Measurements from ENCODE around the gene PHF2. TPM values are rescaled to one million over a fixed set of nuclear protein-coding genes. Genes with fewer than 3 reads are reported as not detected.

PHF2 gene
- total RNA-seq, 2 experiments from 2014 or later: 22.1 to 23.5 TPM

DNA sequence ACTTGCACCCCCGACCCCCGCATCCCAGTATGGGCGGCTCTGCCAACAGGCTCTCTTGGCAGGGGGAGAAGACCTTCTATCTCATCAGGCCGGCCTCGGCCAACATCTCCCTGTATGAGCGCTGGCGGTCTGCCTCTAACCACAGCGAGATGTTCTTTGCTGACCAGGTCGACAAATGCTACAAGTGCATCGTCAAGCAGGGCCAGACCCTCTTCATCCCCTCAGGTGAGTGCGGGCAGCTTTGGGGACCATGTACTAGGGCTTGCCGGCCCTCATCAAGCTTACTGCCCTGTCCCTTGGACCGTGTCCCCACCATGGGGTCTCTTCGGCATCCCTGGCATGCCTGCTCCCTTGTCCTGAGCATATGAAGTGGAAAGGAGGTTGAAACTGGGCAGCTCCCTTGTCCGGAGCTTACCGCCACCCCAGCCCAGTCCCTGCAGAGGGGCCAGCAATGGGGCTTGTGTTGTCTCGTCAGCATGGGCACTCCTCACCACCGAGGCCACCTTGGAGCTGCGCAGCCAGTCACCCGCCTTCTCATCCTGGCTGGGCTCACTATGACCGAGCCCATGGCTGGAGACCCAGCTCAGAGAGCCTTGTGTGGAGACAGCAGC is 78.1 kb downstream of the PHF2 start:
- H3K4me1 Mint-ChIP-seq (ENCODE audit: low read depth): no peaks in the 10 kb centered on the region
- no peak overlapping the region for H3K4me3 Mint-ChIP-seq
- DNase-seq: no peak
- ATAC-seq: no peak
- POLR2A ChIA-PET: no interaction called here
- H3K9me3 Mint-ChIP-seq (ENCODE audit: insufficient read depth): no peaks in the 10 kb centered on the region
- peaks cover 7% of the 10 kb centered on the region for H3K36me3 Mint-ChIP-seq (ENCODE audit: low read depth)
- no peaks in the 10 kb centered on the region for H3K27me3 Mint-ChIP-seq (ENCODE audit: low read depth)
- H3K27ac Mint-ChIP-seq: no peak overlapping the region
- CTCF ChIA-PET: no interaction called here

DNA sequence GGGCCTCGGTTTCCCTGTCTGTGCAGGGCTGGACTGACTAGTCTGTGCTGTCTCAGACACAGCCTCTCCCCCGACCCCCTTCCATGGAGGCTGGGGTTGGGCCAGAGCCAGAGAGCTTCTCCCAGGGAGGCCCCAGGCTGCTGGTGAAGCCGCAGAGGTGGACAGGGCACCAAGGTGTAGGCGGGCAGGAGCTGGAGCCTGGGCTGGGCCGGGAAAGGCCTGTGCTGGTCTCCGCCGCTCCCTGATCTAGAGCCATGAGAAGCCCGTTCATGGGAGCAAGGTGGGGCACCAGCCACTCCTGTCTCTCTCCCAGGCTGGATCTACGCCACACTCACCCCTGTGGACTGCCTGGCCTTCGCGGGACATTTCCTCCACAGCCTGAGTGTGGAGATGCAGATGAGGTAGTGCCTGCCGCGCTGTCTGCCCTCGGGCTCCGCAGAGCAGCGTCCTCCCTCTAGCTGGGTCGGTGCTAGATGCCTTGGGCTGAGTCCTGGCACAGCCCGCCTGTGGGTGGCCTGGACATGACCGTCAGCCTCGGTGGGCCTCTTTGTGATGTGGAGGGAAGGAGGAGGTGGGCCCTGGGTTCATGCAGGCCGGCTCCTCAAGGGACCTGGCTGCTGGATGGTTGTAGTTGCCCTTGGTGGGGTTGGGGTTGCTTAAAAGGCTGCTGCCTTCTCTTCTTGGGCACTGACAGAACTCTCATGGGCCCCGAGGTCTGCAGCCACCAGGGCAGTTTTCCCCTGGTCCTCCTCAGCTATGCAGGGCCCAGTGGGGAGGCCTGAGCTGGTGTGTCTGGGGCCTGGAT is 79.4 kb downstream of the PHF2 start:
- ChIA-PET POLR2A (no interaction called here), CTCF (no interaction called here)
- H3K4me3 Mint-ChIP-seq: no peak overlapping the region
- no peak for ATAC-seq
- no peaks in the 10 kb centered on the region for H3K9me3 Mint-ChIP-seq (ENCODE audit: insufficient read depth)
- peaks cover 14% of the 10 kb centered on the region for H3K36me3 Mint-ChIP-seq (ENCODE audit: low read depth)
- no peak overlapping the region for H3K27ac Mint-ChIP-seq
- H3K27me3 Mint-ChIP-seq (ENCODE audit: low read depth): no peaks in the 10 kb centered on the region
- no peaks in the 10 kb centered on the region for H3K4me1 Mint-ChIP-seq (ENCODE audit: low read depth)
- no peak for DNase-seq

DNA sequence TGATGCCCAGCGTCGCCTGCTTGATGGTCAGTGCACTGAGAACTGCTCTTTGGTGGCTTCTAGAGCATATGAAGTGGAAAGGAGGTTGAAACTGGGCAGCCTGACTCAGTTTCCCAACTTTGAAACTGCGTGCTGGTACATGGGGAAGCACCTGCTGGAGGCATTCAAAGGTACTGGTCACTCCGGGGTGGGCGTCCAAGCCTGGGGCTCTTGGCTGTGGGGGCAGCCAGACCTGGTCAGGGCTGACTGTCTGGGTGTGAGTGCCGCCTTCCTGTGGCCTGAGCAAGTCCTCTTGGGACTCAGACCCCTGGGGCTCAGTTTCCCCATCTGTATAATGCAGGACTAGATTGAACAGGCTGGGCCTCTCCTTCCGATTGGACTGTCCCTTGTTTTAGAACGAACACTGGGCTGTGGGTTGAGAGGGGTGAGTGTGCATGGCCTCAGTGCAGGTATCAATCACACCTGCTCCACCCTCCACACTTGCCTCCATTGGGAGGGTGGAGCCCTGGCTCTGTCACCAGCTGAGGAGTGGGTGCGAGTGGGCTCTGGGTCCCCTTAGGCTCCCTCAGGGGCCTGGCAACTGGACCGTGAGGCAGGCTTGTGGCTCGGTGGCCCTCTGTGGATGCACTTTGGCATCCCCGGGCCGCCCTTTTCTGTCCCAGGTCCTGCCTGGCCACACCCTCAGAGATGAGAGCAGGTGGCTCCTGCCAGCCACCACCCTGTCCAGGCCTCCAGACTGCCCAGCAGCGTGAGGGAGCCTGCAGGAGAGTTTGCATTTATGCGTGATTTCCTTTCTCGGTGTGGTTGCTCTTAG is 80.2 kb downstream of the PHF2 start:
- CTCF ChIA-PET: no interaction called here
- Mint-ChIP-seq H3K4me3 (no peak overlapping the region), H3K27me3 (ENCODE audit: low read depth) (no peaks in the 10 kb centered on the region), H3K27ac (no peak overlapping the region), H3K4me1 (ENCODE audit: low read depth) (no peaks in the 10 kb centered on the region), H3K9me3 (ENCODE audit: insufficient read depth) (no peaks in the 10 kb centered on the region), H3K36me3 (ENCODE audit: low read depth) (peaks cover 13% of the 10 kb centered on the region)
- DNase-seq (no peak), ATAC-seq (no peak)
- POLR2A ChIA-PET: no interaction called here

DNA sequence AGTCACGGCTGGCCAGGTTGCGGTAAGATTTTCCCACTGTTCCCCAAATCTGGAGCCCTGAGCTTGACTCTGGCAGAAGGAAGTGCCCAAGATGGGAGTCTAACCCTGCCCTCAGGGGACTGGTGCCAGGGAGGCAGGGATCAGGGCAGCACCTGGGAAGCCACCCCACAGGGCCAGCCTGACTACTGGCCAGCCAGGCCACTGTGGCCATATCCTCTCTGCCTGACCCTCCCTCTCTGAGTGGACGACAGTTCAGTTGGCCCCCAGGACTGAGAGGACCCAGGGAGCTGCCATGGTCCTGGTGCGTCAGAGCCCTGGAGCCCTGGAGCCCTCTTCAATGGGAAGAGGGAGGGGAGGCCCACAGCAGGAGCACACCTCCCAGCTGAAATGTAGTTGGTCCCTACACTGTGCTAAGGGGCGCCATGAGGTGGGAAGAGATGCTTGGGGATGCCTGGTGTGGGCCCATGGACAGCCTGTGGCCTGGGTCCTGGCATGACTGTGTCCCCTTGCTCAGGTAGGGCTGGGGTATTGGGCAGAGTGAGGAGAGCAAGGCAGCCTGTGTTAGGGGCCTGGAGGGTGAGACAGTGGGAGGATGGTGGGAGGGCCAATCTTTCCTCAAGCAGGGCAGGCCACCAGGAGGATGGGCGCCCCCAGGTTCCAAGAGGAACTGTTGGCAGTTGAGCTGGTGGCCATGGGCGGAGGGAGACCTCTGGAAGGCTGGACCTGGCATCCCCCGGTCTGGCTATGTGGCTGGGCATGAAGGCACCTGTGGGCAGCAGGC is 81.1 kb downstream of the PHF2 start:
- H3K36me3 Mint-ChIP-seq (ENCODE audit: low read depth): peaks cover 9% of the 10 kb centered on the region
- no peaks in the 10 kb centered on the region for H3K9me3 Mint-ChIP-seq (ENCODE audit: insufficient read depth)
- H3K27ac Mint-ChIP-seq: no peak overlapping the region
- no peak overlapping the region for H3K4me3 Mint-ChIP-seq
- ChIA-PET CTCF (no interaction called here), POLR2A (no interaction called here)
- ATAC-seq (no peak), DNase-seq (no peak)
- no peaks in the 10 kb centered on the region for H3K4me1 Mint-ChIP-seq (ENCODE audit: low read depth)
- no peaks in the 10 kb centered on the region for H3K27me3 Mint-ChIP-seq (ENCODE audit: low read depth)

DNA sequence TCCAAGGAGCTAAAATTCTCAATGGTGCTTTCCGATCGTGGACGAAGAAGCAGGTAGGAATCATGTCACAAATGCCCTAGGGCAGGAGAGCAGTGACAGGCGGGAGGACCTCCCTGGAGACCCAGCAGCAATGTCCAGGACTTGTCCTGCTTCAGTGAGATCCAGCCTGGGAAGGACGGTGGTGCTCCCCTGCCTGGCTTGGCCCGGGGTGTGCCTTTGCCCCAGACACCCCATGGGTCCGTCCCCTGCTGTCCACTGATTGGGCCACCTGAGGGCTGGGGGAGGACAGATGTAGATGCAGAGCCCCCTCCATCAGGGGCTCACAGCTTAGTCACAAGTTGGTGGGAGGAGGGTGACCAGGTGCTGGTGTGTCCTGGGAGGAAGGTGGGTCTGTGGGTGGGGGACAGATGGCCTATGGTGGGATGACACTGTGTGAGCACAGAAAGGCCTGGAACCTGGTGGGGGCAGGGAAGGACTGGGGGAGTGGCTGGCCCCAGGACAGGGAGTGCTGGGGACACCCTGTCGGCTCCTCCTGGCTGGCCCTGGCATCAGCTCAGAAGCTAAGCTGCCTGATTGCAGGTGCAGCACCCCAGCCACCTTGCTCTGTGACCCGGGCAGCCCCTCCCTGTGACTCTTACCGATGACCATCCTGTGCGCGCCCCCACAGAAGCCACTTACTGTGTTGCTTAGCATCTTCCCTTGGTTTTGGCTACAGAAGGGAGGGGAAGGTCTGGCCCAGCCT is 82.0 kb downstream of the PHF2 start:
- H3K27me3 Mint-ChIP-seq (ENCODE audit: low read depth): no peaks in the 10 kb centered on the region
- H3K4me3 Mint-ChIP-seq: no peak overlapping the region
- ChIA-PET CTCF (no interaction called here), POLR2A (interaction anchor here (0.6 kb wide), 1 partner anchor 275 kb away, joined by 3 read pairs; no protein-coding TSS in a partner anchor)
- ATAC-seq (no peak), DNase-seq (no peak)
- no peak overlapping the region for H3K27ac Mint-ChIP-seq
- no peaks in the 10 kb centered on the region for H3K9me3 Mint-ChIP-seq (ENCODE audit: insufficient read depth)
- H3K4me1 Mint-ChIP-seq (ENCODE audit: low read depth): no peaks in the 10 kb centered on the region
- peaks cover 9% of the 10 kb centered on the region for H3K36me3 Mint-ChIP-seq (ENCODE audit: low read depth)

DNA sequence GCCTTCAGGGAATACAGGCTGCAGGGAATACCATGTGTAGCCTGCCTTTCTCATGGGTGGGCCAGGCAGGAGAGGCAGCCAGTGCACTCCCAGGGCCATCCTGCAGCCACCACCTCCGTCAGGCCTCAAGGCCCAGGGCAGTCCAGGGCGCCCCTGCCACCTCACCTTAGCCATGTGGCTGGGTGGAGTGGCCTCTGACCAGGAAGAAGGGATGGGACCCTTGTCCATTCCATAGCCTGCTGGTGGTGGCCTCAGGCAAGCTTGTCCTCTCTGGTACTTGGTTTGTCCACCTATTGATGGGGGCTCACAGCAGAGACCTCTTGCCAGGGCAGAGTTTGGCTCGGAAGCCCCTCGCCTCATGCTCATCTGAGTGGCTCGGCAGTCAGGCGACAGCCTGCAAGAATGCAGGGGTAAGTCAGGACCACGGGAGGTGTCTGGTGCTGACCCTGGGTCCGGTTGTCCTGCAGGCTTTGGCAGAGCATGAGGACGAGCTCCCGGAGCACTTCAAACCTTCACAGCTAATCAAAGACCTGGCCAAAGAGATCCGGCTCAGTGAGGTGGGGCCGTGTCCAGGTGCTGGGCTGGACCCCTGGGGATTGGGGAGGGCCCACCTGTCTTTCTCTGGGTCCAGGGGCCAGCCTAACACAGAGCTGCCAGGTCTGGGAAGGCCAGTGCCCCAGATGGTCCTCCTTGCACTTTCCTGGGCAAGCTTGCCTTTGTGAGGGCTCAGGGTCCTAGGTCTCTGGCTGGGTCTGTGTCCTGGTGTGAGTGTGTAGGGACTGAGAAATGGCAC is 82.9 kb downstream of the PHF2 start:
- DNase-seq (no peak), ATAC-seq (no peak)
- H3K4me3 Mint-ChIP-seq: no peak overlapping the region
- CTCF ChIA-PET: no interaction called here
- H3K9me3 Mint-ChIP-seq (ENCODE audit: insufficient read depth): no peaks in the 10 kb centered on the region
- peaks cover 9% of the 10 kb centered on the region for H3K36me3 Mint-ChIP-seq (ENCODE audit: low read depth)
- no peak overlapping the region for H3K27ac Mint-ChIP-seq
- POLR2A ChIA-PET: interaction anchor here (0.6 kb wide), 1 partner anchor 276 kb away, joined by 3 read pairs; no protein-coding TSS in a partner anchor
- no peaks in the 10 kb centered on the region for H3K27me3 Mint-ChIP-seq (ENCODE audit: low read depth)
- no peaks in the 10 kb centered on the region for H3K4me1 Mint-ChIP-seq (ENCODE audit: low read depth)

DNA sequence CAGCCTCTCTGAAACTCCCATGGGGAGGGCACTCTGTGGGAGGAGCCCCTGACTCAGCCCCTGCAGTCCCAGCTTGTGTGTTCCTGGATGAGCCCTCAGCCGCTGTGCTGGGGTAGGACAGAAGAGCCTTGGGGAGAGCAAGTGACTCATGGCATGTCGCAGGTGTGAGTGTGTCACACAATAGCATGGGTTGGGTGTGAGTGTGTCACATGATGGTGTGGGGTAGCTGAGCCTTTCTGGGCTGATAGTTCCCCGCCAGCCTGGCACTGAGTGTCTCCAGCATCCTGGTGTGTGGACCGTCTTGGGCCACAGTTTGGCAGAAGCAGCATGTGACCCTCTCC is 83.4 kb downstream of the PHF2 start:
- H3K36me3 Mint-ChIP-seq (ENCODE audit: low read depth): peaks cover 9% of the 10 kb centered on the region
- DNase-seq (no peak), ATAC-seq (no peak)
- no peak overlapping the region for H3K4me3 Mint-ChIP-seq
- ChIA-PET CTCF (no interaction called here), POLR2A (no interaction called here)
- H3K27me3 Mint-ChIP-seq (ENCODE audit: low read depth): no peaks in the 10 kb centered on the region
- no peaks in the 10 kb centered on the region for H3K9me3 Mint-ChIP-seq (ENCODE audit: insufficient read depth)
- H3K27ac Mint-ChIP-seq: no peak overlapping the region
- no peaks in the 10 kb centered on the region for H3K4me1 Mint-ChIP-seq (ENCODE audit: low read depth)

DNA sequence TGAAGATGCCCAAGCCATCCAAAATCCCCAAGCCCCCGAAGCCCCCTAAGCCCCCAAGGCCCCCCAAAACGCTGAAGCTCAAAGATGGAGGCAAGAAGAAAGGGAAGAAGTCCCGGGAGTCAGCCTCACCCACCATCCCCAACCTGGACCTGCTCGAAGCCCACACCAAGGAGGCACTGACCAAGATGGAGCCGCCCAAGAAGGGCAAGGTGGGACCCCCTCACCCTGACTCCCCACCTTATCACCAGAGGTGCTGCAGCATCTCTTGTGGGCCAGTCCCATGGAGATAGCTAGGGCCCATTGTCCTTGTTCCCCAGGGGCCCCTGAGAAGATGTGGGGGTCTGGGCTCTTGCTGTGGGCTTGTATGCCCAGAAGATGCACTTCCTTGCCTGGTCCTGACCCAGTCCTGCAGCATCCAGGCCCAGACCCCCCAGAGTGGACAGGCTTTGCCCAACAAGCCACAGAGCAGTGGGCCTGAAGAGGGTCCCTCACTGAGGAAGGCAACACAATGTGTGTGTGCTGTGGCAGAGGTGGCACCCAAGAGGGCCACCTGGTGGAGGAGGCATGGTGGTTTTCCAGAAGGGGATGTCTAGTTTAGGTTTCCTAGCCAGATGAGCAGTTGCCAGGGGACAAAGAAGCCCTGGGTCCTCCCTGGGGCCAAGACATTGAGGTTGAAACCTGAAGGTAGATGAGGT is 84.1 kb downstream of the PHF2 start:
- no peak for DNase-seq
- ChIA-PET CTCF (no interaction called here), POLR2A (no interaction called here)
- no peak for ATAC-seq
- Mint-ChIP-seq H3K27ac (no peak overlapping the region), H3K4me1 (ENCODE audit: low read depth) (no peaks in the 10 kb centered on the region), H3K4me3 (no peak overlapping the region), H3K36me3 (ENCODE audit: low read depth) (peaks cover 9% of the 10 kb centered on the region), H3K9me3 (ENCODE audit: insufficient read depth) (no peaks in the 10 kb centered on the region), H3K27me3 (ENCODE audit: low read depth) (no peaks in the 10 kb centered on the region)

DNA sequence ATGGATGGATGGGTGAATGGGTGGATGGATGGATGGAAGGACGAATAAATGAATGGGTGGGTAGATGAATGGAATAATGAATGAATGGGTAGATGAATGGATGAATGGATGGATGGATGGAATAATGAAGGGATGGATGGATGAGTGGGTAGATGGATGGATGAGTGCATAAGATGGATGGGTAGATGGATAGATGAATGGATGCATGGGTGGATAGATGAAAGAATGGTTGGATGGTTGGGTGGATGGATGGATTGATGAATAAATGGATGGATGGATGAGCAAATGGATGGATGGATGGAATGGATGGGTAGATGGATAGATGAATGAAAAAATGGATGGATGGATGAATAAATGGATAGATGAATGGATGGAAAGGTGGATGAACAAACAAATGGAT is 85.2 kb downstream of the PHF2 start:
- ChIA-PET CTCF (no interaction called here), POLR2A (no interaction called here)
- ATAC-seq: no peak
- Mint-ChIP-seq H3K27me3 (ENCODE audit: low read depth) (no peaks in the 10 kb centered on the region), H3K4me3 (no peak overlapping the region), H3K4me1 (ENCODE audit: low read depth) (no peaks in the 10 kb centered on the region), H3K27ac (no peak overlapping the region), H3K9me3 (ENCODE audit: insufficient read depth) (no peaks in the 10 kb centered on the region), H3K36me3 (ENCODE audit: low read depth) (peaks cover 9% of the 10 kb centered on the region)
- DNase-seq: no peak

DNA sequence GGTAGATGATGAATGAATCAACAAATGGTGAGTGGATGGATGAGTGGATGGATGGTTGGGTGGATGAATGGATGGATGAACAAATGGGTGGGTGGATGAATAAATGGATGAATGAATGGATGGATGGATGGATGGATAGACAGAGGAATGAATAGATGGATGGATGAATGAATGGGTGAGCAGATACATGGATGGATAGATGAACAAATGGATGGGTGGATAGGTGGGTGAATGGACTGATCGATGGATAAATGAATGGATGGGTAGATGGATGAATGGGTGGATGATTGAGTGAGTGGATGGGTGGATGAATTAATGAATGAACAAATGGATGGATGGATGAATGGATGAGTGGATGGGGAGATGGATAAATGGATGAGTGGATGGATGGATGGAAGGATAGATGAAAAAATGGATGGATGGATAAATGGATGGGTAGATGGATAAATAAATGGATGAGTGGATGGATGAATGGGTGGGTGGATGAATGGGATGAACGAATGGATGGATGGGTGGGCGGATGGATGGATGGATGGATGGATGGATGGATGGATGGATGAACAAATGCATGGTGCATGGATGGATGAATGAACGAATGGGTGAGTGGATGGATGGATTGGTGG is 85.7 kb downstream of the PHF2 start:
- CTCF ChIA-PET: no interaction called here

More for the DNA sequence above, 85.7 kb downstream of the PHF2 start:
- no peak for DNase-seq
- POLR2A ChIA-PET: no interaction called here
- no peak overlapping the region for H3K4me3 Mint-ChIP-seq
- H3K9me3 Mint-ChIP-seq (ENCODE audit: insufficient read depth): no peaks in the 10 kb centered on the region
- no peaks in the 10 kb centered on the region for H3K4me1 Mint-ChIP-seq (ENCODE audit: low read depth)
- peaks cover 9% of the 10 kb centered on the region for H3K36me3 Mint-ChIP-seq (ENCODE audit: low read depth)
- ATAC-seq: no peak
- H3K27ac Mint-ChIP-seq: no peak overlapping the region
- no peaks in the 10 kb centered on the region for H3K27me3 Mint-ChIP-seq (ENCODE audit: low read depth)

All from activated CD8-positive, alpha-beta T cell treated with anti-CD3 and anti-CD28 coated beads, Interleukin-2, amount 10 ng/mL, durations not matched to agents 7 days and 5 days (primary cell).